HG03460 (cell line): ENCODE results near the gene FARS2.

Source experiments
- ATAC-seq: cut with Tn5 transposase; IDR thresholded peaks from one replicate; pipeline ENCODE4 v1.9.1; 2021; ENCODE audit not compliant: unreplicated experiment

Gene FARS2

GRCh38 chr6:5617179-5617578, 355.9 kb downstream of the FARS2 start:
- ATAC-seq, result no peak

- ATAC-seq, result peak; percentile 57
These were observed 357.9 kb downstream of the FARS2 start for GRCh38 chr6:5619249-5619648.

- ATAC-seq, result no peak
These were observed 361.1 kb downstream of the FARS2 start for GRCh38 chr6:5622276-5623005.

GRCh38 chr6:5623769-5624168, 362.5 kb downstream of the FARS2 start:
- no peak for ATAC-seq

GRCh38 chr6:5624256-5624655, 362.9 kb downstream of the FARS2 start:
- no peak for ATAC-seq

- peak; percentile 83 for ATAC-seq
These were observed 365.6 kb downstream of the FARS2 start for GRCh38 chr6:5626727-5627426.

- ATAC-seq, result no peak
These were observed 369.3 kb downstream of the FARS2 start for GRCh38 chr6:5630636-5631035.

GRCh38 chr6:5632348-5632935, 371.1 kb downstream of the FARS2 start:
- ATAC-seq, result no peak

- ATAC-seq, result no peak
These were observed 373.2 kb downstream of the FARS2 start for GRCh38 chr6:5634525-5634924.

GRCh38 chr6:5636210-5637030, 375.1 kb downstream of the FARS2 start:
- no peak for ATAC-seq

- ATAC-seq, result no peak
These were observed 376.4 kb downstream of the FARS2 start for GRCh38 chr6:5637714-5638113.

GRCh38 chr6:5638666-5639065, 377.4 kb downstream of the FARS2 start:
- ATAC-seq, result no peak

GRCh38 chr6:5639193-5639592, 377.9 kb downstream of the FARS2 start:
- no peak for ATAC-seq

GRCh38 chr6:5640614-5641013, 379.3 kb downstream of the FARS2 start:
- ATAC-seq, result no peak

- ATAC-seq, result no peak
These were observed 383.3 kb downstream of the FARS2 start for GRCh38 chr6:5644523-5645185.

GRCh38 chr6:5645328-5646290, 384.3 kb downstream of the FARS2 start:
- ATAC-seq, result no peak

- ATAC-seq, result no peak
These were observed 391.3 kb downstream of the FARS2 start for GRCh38 chr6:5652406-5653137.

GRCh38 chr6:5653801-5654200, 392.5 kb downstream of the FARS2 start:
- ATAC-seq, result no peak

- no peak for ATAC-seq
These were observed 394.9 kb downstream of the FARS2 start for GRCh38 chr6:5656226-5656625.
